ENCODE measurements around the gene ZNF92. TPM values are rescaled to one million over a fixed set of nuclear protein-coding genes. Genes with fewer than 3 reads are reported as not detected.
"Not testable (repeated sequence)": the region's sequence is repeated elsewhere in the genome, so short reads cannot be mapped to it uniquely, and the experiment has no call there.

ZNF92 gene
- total RNA-seq, 1 donor from 2014 or later = 24.6 TPM

DNA sequence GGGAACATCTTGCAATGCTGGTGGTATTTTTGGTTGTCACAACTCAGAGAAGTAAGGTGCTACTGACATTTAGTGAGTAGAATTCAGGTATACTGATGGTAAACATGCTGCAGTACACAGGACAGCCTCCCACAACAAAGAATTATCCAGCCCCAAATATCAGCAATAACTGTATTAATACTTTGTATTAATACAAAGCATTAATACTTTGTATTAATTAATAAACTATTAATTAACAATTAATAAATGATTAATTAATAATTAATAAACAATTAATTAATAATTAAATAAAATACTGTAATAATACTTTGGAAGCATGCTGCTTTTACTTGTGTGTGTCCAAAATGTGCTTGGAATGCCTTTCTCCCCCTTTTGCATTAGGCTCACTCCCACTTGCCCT, 62.5 kb downstream of the ZNF92 start:
- Mint-ChIP-seq H3K4me1 (ENCODE audit: low read depth, unreplicated experiment) (no peaks in the 10 kb centered on the region), H3K36me3 (ENCODE audit: unreplicated experiment) (peaks cover 5% of the 10 kb centered on the region), H3K4me3 (ENCODE audit: unreplicated experiment) (no peak overlapping the region), H3K9me3 (ENCODE audit: unreplicated experiment) (no peaks in the 10 kb centered on the region), H3K27ac (ENCODE audit: unreplicated experiment) (no peak overlapping the region), H3K27me3 (ENCODE audit: unreplicated experiment) (no peaks in the 10 kb centered on the region)
- TF ChIP-seq CTCF (IDR thresholded peaks at IDR 0.05; ENCODE audit: partially characterized antibody, unreplicated experiment) = no peak
- no peak for DNase-seq

DNA sequence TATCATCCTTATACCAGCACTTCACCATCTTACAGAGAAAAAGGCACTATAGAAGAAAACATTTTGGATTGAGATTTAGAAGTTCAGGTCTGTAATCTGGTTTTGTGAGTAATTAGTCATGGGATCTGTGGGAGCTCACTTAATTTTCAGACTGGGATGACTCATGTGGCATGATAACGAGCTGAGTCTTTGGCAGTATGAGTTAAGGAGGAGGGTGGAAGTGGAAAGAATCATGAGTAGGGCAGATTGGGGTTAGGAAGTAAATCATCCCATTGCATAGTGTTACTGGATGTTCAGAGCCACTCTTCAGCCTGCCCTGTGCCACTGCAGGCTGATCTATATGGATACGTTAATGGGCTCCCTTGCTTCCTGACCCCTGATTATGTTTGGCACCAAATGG, 64.9 kb downstream of the ZNF92 start:
- TF ChIP-seq CTCF (IDR thresholded peaks at IDR 0.05; ENCODE audit: partially characterized antibody, unreplicated experiment) = no peak
- no peaks in the 10 kb centered on the region for H3K27me3 Mint-ChIP-seq (ENCODE audit: unreplicated experiment)
- H3K4me3 Mint-ChIP-seq (ENCODE audit: unreplicated experiment) = no peak overlapping the region
- DNase-seq = no peak
- H3K4me1 Mint-ChIP-seq (ENCODE audit: low read depth, unreplicated experiment) = no peaks in the 10 kb centered on the region
- H3K36me3 Mint-ChIP-seq (ENCODE audit: unreplicated experiment) = no peaks in the 10 kb centered on the region
- no peak overlapping the region for H3K27ac Mint-ChIP-seq (ENCODE audit: unreplicated experiment)
- H3K9me3 Mint-ChIP-seq (ENCODE audit: unreplicated experiment) = no peaks in the 10 kb centered on the region

DNA sequence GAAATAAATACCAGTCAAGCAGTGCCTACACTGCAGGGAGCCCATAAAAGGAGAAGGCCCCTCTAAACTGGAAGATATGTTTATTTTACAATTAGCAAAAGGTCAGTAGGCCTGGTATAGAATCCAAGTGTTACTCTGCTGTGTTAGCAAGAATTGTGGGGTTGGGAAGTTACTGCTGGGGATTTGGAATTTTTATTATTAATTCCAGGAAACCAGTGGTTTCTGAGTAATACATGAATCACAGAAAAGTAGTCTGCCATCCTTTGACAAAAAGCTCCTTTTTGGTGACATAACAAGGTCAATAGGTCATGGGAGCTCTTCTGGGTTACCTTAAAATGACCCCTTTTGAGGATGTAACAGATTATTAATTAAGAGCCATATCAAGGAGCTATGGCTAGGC, 67.4 kb downstream of the ZNF92 start:
- no peaks in the 10 kb centered on the region for H3K27me3 Mint-ChIP-seq (ENCODE audit: unreplicated experiment)
- H3K36me3 Mint-ChIP-seq (ENCODE audit: unreplicated experiment) = peaks cover 5% of the 10 kb centered on the region
- no peak overlapping the region for H3K27ac Mint-ChIP-seq (ENCODE audit: unreplicated experiment)
- no peaks in the 10 kb centered on the region for H3K4me1 Mint-ChIP-seq (ENCODE audit: low read depth, unreplicated experiment)
- no peaks in the 10 kb centered on the region for H3K9me3 Mint-ChIP-seq (ENCODE audit: unreplicated experiment)
- TF ChIP-seq CTCF (IDR thresholded peaks at IDR 0.05; ENCODE audit: partially characterized antibody, unreplicated experiment) = no peak
- DNase-seq = no peak
- no peak overlapping the region for H3K4me3 Mint-ChIP-seq (ENCODE audit: unreplicated experiment)

DNA sequence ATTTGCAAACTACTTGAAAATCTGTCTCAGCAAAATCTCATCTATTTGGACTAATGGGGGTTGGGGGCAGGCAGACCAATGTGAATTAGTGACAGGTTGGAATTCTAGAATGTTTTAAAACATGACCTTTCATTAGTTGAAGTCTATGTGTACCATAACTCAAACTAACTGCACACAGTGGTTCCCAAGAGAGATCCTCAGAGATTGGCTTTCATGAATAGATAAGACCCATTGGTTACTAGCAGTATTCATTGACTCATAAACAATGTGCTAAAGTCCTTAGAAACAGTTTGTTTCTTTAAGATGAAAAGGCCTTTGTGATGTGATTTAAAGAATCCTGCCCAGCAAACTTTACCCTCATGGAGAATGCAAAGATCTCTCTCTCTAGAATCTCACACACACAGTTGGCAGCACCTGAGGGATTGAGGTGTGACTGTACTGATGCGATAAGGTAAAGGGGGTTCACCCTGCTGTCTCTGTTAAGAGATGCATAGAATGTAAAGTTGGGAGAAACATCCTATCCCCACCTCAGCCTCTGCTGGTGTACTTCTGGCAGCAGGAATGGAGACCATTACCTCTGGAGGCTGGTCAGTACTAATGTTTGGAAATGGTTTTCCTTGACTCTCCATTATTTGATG, 70.7 kb downstream of the ZNF92 start:
- no peak for TF ChIP-seq CTCF (IDR thresholded peaks at IDR 0.05; ENCODE audit: partially characterized antibody, unreplicated experiment)
- H3K9me3 Mint-ChIP-seq (ENCODE audit: unreplicated experiment) = no peaks in the 10 kb centered on the region
- H3K4me3 Mint-ChIP-seq (ENCODE audit: unreplicated experiment) = no peak overlapping the region
- no peaks in the 10 kb centered on the region for H3K4me1 Mint-ChIP-seq (ENCODE audit: low read depth, unreplicated experiment)
- no peaks in the 10 kb centered on the region for H3K27me3 Mint-ChIP-seq (ENCODE audit: unreplicated experiment)
- peaks cover 5% of the 10 kb centered on the region for H3K36me3 Mint-ChIP-seq (ENCODE audit: unreplicated experiment)
- no peak overlapping the region for H3K27ac Mint-ChIP-seq (ENCODE audit: unreplicated experiment)
- DNase-seq = no peak

GRCh38 chr7:65444899-65445823, 71.5 kb downstream of the ZNF92 start:
- Mint-ChIP-seq H3K27me3 (ENCODE audit: unreplicated experiment) (no peaks in the 10 kb centered on the region), H3K9me3 (ENCODE audit: unreplicated experiment) (no peaks in the 10 kb centered on the region), H3K36me3 (ENCODE audit: unreplicated experiment) (peaks cover 5% of the 10 kb centered on the region), H3K27ac (ENCODE audit: unreplicated experiment) (no peak overlapping the region), H3K4me1 (ENCODE audit: low read depth, unreplicated experiment) (no peaks in the 10 kb centered on the region), H3K4me3 (ENCODE audit: unreplicated experiment) (no peak overlapping the region)
- TF ChIP-seq CTCF (IDR thresholded peaks at IDR 0.05; ENCODE audit: partially characterized antibody, unreplicated experiment) = no peak
- DNase-seq = no peak

DNA sequence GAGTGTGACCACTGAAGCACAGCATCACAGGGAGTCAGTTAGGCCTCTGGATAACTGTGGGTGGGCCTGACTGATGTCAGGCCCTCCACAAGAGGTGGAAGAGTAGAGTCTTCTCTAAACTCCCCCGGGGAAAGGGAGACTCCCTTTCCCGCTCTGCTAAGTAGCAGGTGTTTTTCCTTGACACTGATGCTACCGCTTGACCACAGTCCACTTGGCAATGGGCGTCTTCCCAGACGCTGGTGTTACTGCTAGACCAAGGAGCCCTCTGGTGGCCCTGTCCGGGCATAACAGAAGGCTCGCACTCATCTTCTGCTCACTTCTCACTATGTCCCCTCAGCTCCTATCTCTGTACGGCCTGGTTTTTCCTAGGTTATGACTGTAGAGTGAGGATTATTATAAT, 73.4 kb downstream of the ZNF92 start:
- DNase-seq = peak; percentile 35
- H3K27me3 Mint-ChIP-seq (ENCODE audit: unreplicated experiment); H3K4me1 Mint-ChIP-seq (ENCODE audit: low read depth, unreplicated experiment); H3K9me3 Mint-ChIP-seq (ENCODE audit: unreplicated experiment); H3K36me3 Mint-ChIP-seq (ENCODE audit: unreplicated experiment); H3K27ac Mint-ChIP-seq (ENCODE audit: unreplicated experiment); H3K4me3 Mint-ChIP-seq (ENCODE audit: unreplicated experiment): not testable (repeated sequence)

Data from glutamatergic neuron (in vitro differentiated cells).